SK-N-SH (cell line): ENCODE measurements around the gene TMEM192.

Source experiments
- CTCF ChIP-seq: fragments of 200-600 bp; sonication (generic); IDR thresholded peaks from 2 replicates; pipeline ENCODE4 v1.6.1; 2017; ENCODE audit warnings: antibody characterized with exemption, mild to moderate bottlenecking, moderate library complexity
- EP300 ChIP-seq, 2 experiments: IDR thresholded peaks; 2 replicates each; pipeline versions ENCODE4 v1.4.0 to v1.6.1; 2012; ENCODE audit warnings: borderline replicate concordance in 1 of 2, low read depth in 1 of 2, low read length in 1 of 2
- GABPA ChIP-seq: IDR thresholded peaks from 2 replicates; pipeline ENCODE4 v1.4.0; 2012; ENCODE audit warnings: low read depth, mild to moderate bottlenecking
- NFIC ChIP-seq: IDR thresholded peaks from 2 replicates; pipeline ENCODE4 v1.4.0; 2012; ENCODE audit warnings: borderline replicate concordance
- RAD21 ChIP-seq: IDR thresholded peaks from 2 replicates; pipeline ENCODE4 v1.6.1; 2012; ENCODE audit warnings: mild to moderate bottlenecking, low read length
- REST ChIP-seq: IDR thresholded peaks from 2 replicates; pipeline ENCODE4 v1.6.1; 2012; ENCODE audit warnings: mild to moderate bottlenecking, low read depth, low read length, moderate library complexity
- TAF1 ChIP-seq: IDR thresholded peaks from 2 replicates; pipeline ENCODE4 v1.6.1; 2012; ENCODE audit warnings: low read depth, mild to moderate bottlenecking, low read length, moderate library complexity, borderline replicate concordance

GRCh38 chr4:165048170-165048569 lies 64.5 kb downstream of the TMEM192 start:
- no peak for TF ChIP-seq TAF1
- TF ChIP-seq CTCF: no peak
- TF ChIP-seq REST: no peak
- TF ChIP-seq EP300 (IDR thresholded peaks at IDR 0.05; ENCODE audit: borderline replicate concordance in 1 of 2, low read depth in 1 of 2, low read length in 1 of 2): no peak
- TF ChIP-seq RAD21: no peak
- TF ChIP-seq GABPA: no peak
- TF ChIP-seq NFIC: no peak
